B cell (primary cell): Measurements from ENCODE around the gene MBP.

Experiments
- CTCF ChIP-seq: fragments of 200-600 bp; IDR thresholded peaks from one replicate; pipeline ENCODE4 v1.8.0; 2022; ENCODE audit warnings: antibody characterized with exemption, mild to moderate bottlenecking
- EZH2 ChIP-seq: IDR thresholded peaks from 2 replicates; pipeline ENCODE4 v1.6.1; 2012; ENCODE audit warnings: borderline replicate concordance, low read depth, mild to moderate bottlenecking, moderate library complexity, low read length; ENCODE audit not compliant: insufficient read depth, poor library complexity, severe bottlenecking

GRCh38 chr18:77086034-77086433, 46.5 kb downstream of the MBP start:
- TF ChIP-seq CTCF (no peak), EZH2 (no peak)
